DMS114 treated with DMSO at 0.1 percent for 48 hours (cell line): ENCODE data around the gene PODXL.

Experiments
- DNase-seq: peaks from one replicate; lab custom pipeline; 2025; ENCODE audit not compliant: unreplicated experiment; lab: John Stamatoyannopoulos, UW

Gene PODXL

GRCh38 chr7:131564640-131565039 is 8.2 kb upstream of the PODXL start:
- DNase-seq: no peak

GRCh38 chr7:131563918-131564317 is 7.5 kb upstream of the PODXL start:
- DNase-seq: no peak

- no peak for DNase-seq
Measured at GRCh38 chr7:131562941-131563340, 6.5 kb upstream of the PODXL start.

GRCh38 chr7:131560061-131560460 is 3.6 kb upstream of the PODXL start:
- no peak for DNase-seq

GRCh38 chr7:131557652-131558385 is 1.4 kb upstream of the PODXL start:
- DNase-seq: no peak

- DNase-seq: no peak
Measured at GRCh38 chr7:131556909-131557651, 652 bp upstream of the PODXL start.

- DNase-seq: no peak
Measured at GRCh38 chr7:131555552-131556052, 826 bp downstream of the PODXL start.

- DNase-seq: no peak
Measured at GRCh38 chr7:131554880-131555516, 1.4 kb downstream of the PODXL start.

GRCh38 chr7:131553931-131554330 is 2.5 kb downstream of the PODXL start:
- no peak for DNase-seq

GRCh38 chr7:131552053-131552452 is 4.4 kb downstream of the PODXL start:
- DNase-seq: no peak

GRCh38 chr7:131550846-131551245 is 5.6 kb downstream of the PODXL start:
- no peak for DNase-seq

- no peak for DNase-seq
Measured at GRCh38 chr7:131548371-131548770, 8.1 kb downstream of the PODXL start.

- no peak for DNase-seq
Measured at GRCh38 chr7:131547589-131547988, 8.8 kb downstream of the PODXL start.

GRCh38 chr7:131546583-131547141 is 9.8 kb downstream of the PODXL start:
- DNase-seq: no peak

- DNase-seq: no peak
Measured at GRCh38 chr7:131546126-131546525, 10.3 kb downstream of the PODXL start.

GRCh38 chr7:131544449-131545301 is 11.8 kb downstream of the PODXL start:
- no peak for DNase-seq

- DNase-seq: no peak
Measured at GRCh38 chr7:131544021-131544420, 12.4 kb downstream of the PODXL start.

- DNase-seq: no peak
Measured at GRCh38 chr7:131543298-131543697, 13.1 kb downstream of the PODXL start.

GRCh38 chr7:131540491-131541162 is 15.8 kb downstream of the PODXL start:
- no peak for DNase-seq

- DNase-seq: no peak
Measured at GRCh38 chr7:131538813-131539179, 17.6 kb downstream of the PODXL start.
